Tibial nerve (tissue), 4 donors: ENCODE data around the gene HYAL2. TPM values are rescaled to one million over a fixed set of nuclear protein-coding genes. Genes with fewer than 3 reads are reported as not detected.
A peak's percentile ranks its signal among the peaks of the same experiment; 100 is the strongest.
"Not testable (repeated sequence)": the region's sequence is repeated elsewhere in the genome, so short reads cannot be mapped to it uniquely, and the experiment has no call there.

ENCODE experiments used
- DNase-seq, 2 donors: peaks; one replicate each; pipeline ENCODE4 v3.0.0-alpha.2; 2019; ENCODE audit warnings: low spot score in 2 of 2
- H3K27ac ChIP-seq, 4 donors: fragments of 200-600 bp; sonication (generic) in 3 of 4; one replicate each; pipeline ENCODE4 v1.5.1; 2017 to 2019; ENCODE audit warnings: mild to moderate bottlenecking in 1 of 4
- H3K27me3 ChIP-seq, 2 donors: fragments of 200-600 bp; sonication (generic) in 1 of 2; one replicate each; pipeline versions ENCODE4 v1.5.1 to v1.6.0; 2017 to 2019
- H3K36me3 ChIP-seq, 3 donors: fragments of 200-600 bp; sonication (generic); one replicate each; pipeline ENCODE4 v1.5.1; 2018 to 2019
- H3K4me1 ChIP-seq, 4 donors: fragments of 200-600 bp; sonication (generic) in 3 of 4; one replicate each; pipeline ENCODE4 v1.5.1; 2017 to 2019
- H3K4me3 ChIP-seq, 4 donors: fragments of 200-600 bp; sonication (generic) in 3 of 4; one replicate each; pipeline ENCODE4 v1.5.1; 2017 to 2019; ENCODE audit warnings: mild to moderate bottlenecking in 1 of 4, moderate library complexity in 1 of 4
- H3K9me3 ChIP-seq, 4 donors: fragments of 200-600 bp; sonication (generic) in 3 of 4; one replicate each; pipeline ENCODE4 v1.5.1; 2017 to 2019
- CTCF ChIP-seq, 5 experiments: fragments of 200-600 bp in 3 of 5; fragments of 450-650 bp in 2 of 5; sonication (generic) in 3 of 5; IDR thresholded peaks; one replicate each; pipeline ENCODE4 v1.5.1; 2016 to 2019; ENCODE audit warnings: antibody characterized with exemption in 5 of 5, mild to moderate bottlenecking in 3 of 5, moderate library complexity in 2 of 5
- EP300 ChIP-seq, 2 donors: sonication (generic); formaldehyde crosslinking; IDR thresholded peaks; one replicate each; pipeline ENCODE4 v1.6.1; 2017; ENCODE audit warnings: antibody characterized with exemption in 2 of 2, mild to moderate bottlenecking in 1 of 2
- POLR2A ChIP-seq, 2 donors: fragments of 450-650 bp; IDR thresholded peaks; one replicate each; pipeline ENCODE4 v1.6.1; 2017; ENCODE audit warnings: antibody characterized with exemption in 2 of 2, mild to moderate bottlenecking in 2 of 2, moderate library complexity in 2 of 2
- WGBS, 2 donors: methylation state at CpG; one replicate each; pipeline ENCODE4 v1.1.5; 2018; 5-methylcytosine and 5-hydroxymethylcytosine counted together
- total RNA-seq, 4 donors: library from RNA; depleted of rRNA; stranded (reverse); fragments of >200 nt; gene quantifications; one replicate each; pipeline ENCODE4 v1.1.0, GENCODE V29; 2016

The HYAL2 gene
- total RNA-seq, 4 donors from 2014 or later = 86.9 to 169 (median 129) TPM

- no peak for DNase-seq
- Histone ChIP-seq H3K9me3 (no peaks in the 10 kb centered on the region), H3K27ac (no peak overlapping the region), H3K4me1 (peaks cover 0 to 15% (median 7%) of the 10 kb centered on the region in 4 donors), H3K4me3 (no peak overlapping the region), H3K36me3 (peaks cover 0 to 46% (median 15%) of the 10 kb centered on the region in 3 donors), H3K27me3 (no peaks in the 10 kb centered on the region)
- 84 to 89% methylated on average over 28 of the region's 28 CpGs for WGBS, 2 donors
- TF ChIP-seq CTCF (IDR thresholded peaks at IDR 0.05) (no peak), POLR2A (IDR thresholded peaks at IDR 0.05) (no peak), EP300 (IDR thresholded peaks at IDR 0.05) (no peak)
Measured at GRCh38 chr3:50286322-50287227, 36.0 kb downstream of the HYAL2 start.

- WGBS, 2 donors = 80 to 81% methylated on average over 6 of the region's 6 CpGs
Measured at GRCh38 chr3:50284121-50284520, 38.4 kb downstream of the HYAL2 start.

GRCh38 chr3:50279255-50280016, 43.1 kb downstream of the HYAL2 start:
- WGBS, 2 donors = 86 to 90% methylated on average over 7 to 8 of the region's 8 CpGs

More at GRCh38 chr3:50284121-50284520, 38.4 kb downstream of the HYAL2 start:
- peaks cover 0 to 32% (median 7%) of the 10 kb centered on the region in 3 donors for H3K36me3 ChIP-seq
- H3K27me3 ChIP-seq, H3K9me3 ChIP-seq, DNase-seq, H3K4me1 ChIP-seq, H3K4me3 ChIP-seq, H3K27ac ChIP-seq: not testable (repeated sequence)

GRCh38 chr3:50278880-50279224, 43.7 kb downstream of the HYAL2 start, which contains the start of gene LSMEM2:
LSMEM2 (plus strand) TSS chr3:50279087; CDS start chr3:50279114, 27 bp downstream.
- 17 to 36% methylated on average over 1 to 2 of the region's 2 CpGs for WGBS, 2 donors

More at GRCh38 chr3:50279255-50280016, 43.1 kb downstream of the HYAL2 start:
- Histone ChIP-seq H3K4me3 (no peak overlapping the region), H3K9me3 (no peaks in the 10 kb centered on the region), H3K36me3 (peaks cover 0 to 19% (median 0%) of the 10 kb centered on the region in 3 donors), H3K4me1 (peaks cover 0 to 41% (median 19%) of the 10 kb centered on the region in 4 donors), H3K27ac (peak overlapping the region in 3 of 4 donors; percentile 34 to 68 (median 66)), H3K27me3 (peaks cover 0 to 15% of the 10 kb centered on the region in 2 donors)
- no peak for DNase-seq
- no peak for TF ChIP-seq CTCF (IDR thresholded peaks at IDR 0.05)
- no peak for TF ChIP-seq EP300 (IDR thresholded peaks at IDR 0.05)
- no peak for TF ChIP-seq POLR2A (IDR thresholded peaks at IDR 0.05)

GRCh38 chr3:50278123-50278879, 44.2 kb downstream of the HYAL2 start:
- WGBS, 2 donors = 42 to 65% methylated on average over 3 to 4 of the region's 4 CpGs
- H3K27ac ChIP-seq = peak overlapping the region in 2 of 4 donors; percentile 66 to 68
- TF ChIP-seq EP300 (IDR thresholded peaks at IDR 0.05) (no peak), POLR2A (IDR thresholded peaks at IDR 0.05) (no peak), CTCF (IDR thresholded peaks at IDR 0.05) (no peak)

More at GRCh38 chr3:50278880-50279224, 43.7 kb downstream of the HYAL2 start, which contains the start of gene LSMEM2:
- no peak within 1 kb of the TSS for H3K4me3 ChIP-seq
- H3K4me1 ChIP-seq = peaks cover 0 to 47% (median 25%) of the 10 kb centered on the region in 4 donors
- peaks cover 0 to 15% of the 10 kb centered on the region in 2 donors for H3K27me3 ChIP-seq
- peak in 1 of 2 donors; percentile 19 for TF ChIP-seq POLR2A (IDR thresholded peaks at IDR 0.05)
- TF ChIP-seq EP300 (IDR thresholded peaks at IDR 0.05) = no peak
- DNase-seq = no peak
- peak within 1 kb of the TSS in 3 of 4 donors; percentile 34 to 68 (median 66) for H3K27ac ChIP-seq
- peaks cover 0 to 19% (median 0%) of the 10 kb centered on the region in 3 donors for H3K36me3 ChIP-seq
- H3K9me3 ChIP-seq = no peaks in the 10 kb centered on the region

More at GRCh38 chr3:50278123-50278879, 44.2 kb downstream of the HYAL2 start:
- H3K9me3 ChIP-seq = no peaks in the 10 kb centered on the region
- H3K27me3 ChIP-seq = peaks cover 0 to 15% of the 10 kb centered on the region in 2 donors
- peaks cover 0 to 52% (median 30%) of the 10 kb centered on the region in 4 donors for H3K4me1 ChIP-seq
- DNase-seq = no peak
- H3K36me3 ChIP-seq = peaks cover 0 to 19% (median 0%) of the 10 kb centered on the region in 3 donors
- H3K4me3 ChIP-seq = no peak overlapping the region
